Neuronal stem cell (in vitro differentiated cells): ENCODE data around the gene LARP4.
"Not testable (repeated sequence)": the region's sequence is repeated elsewhere in the genome, so short reads cannot be mapped to it uniquely, and the experiment has no call there.

ENCODE experiments used
- DNase-seq: peaks from one replicate; pipeline ENCODE4 v3.0.0-alpha.2; 2013; ENCODE audit warnings: low spot score
- H2AFZ ChIP-seq: one replicate; pipeline ENCODE4 v1.6.1; 2013; ENCODE audit warnings: mild to moderate bottlenecking, low read length, inconsistent platforms
- H2AK5ac ChIP-seq: 2 replicates; pipeline ENCODE4 v1.6.1; 2013; ENCODE audit warnings: low read depth, mild to moderate bottlenecking, inconsistent platforms, low read length, moderate library complexity, mixed read lengths
- H2BK120ac ChIP-seq: 2 replicates; pipeline ENCODE4 v1.6.1; 2013; ENCODE audit warnings: low read depth, mild to moderate bottlenecking, inconsistent platforms, low read length, moderate library complexity, mixed read lengths
- H2BK12ac ChIP-seq: one replicate; pipeline ENCODE4 v1.6.1; 2013; ENCODE audit warnings: low read length, inconsistent platforms
- H2BK15ac ChIP-seq: 2 replicates; pipeline ENCODE4 v1.6.1; 2013; ENCODE audit warnings: mild to moderate bottlenecking, low read length, inconsistent platforms, mixed read lengths
- H2BK5ac ChIP-seq: one replicate; pipeline ENCODE4 v1.6.1; 2013; ENCODE audit warnings: inconsistent platforms, mild to moderate bottlenecking, low read length, moderate library complexity
- H3K14ac ChIP-seq: one replicate; pipeline ENCODE4 v1.6.1; 2013; ENCODE audit warnings: low read length, inconsistent platforms
- H3K18ac ChIP-seq: 2 replicates; pipeline ENCODE4 v1.6.1; 2013; ENCODE audit warnings: low read length, inconsistent platforms
- H3K23ac ChIP-seq: 2 replicates; pipeline ENCODE4 v1.6.1; 2013; ENCODE audit warnings: low read depth, mild to moderate bottlenecking, mixed read lengths, low read length, inconsistent platforms; ENCODE audit not compliant: poor library complexity
- H3K27ac ChIP-seq: replicated peaks from 3 replicates; pipeline ENCODE4 v1.5.1; 2013; ENCODE audit warnings: low read length, inconsistent platforms
- H3K27me3 ChIP-seq, 3 experiments: 2 replicates each; pipeline ENCODE4 v1.6.1; 2013; ENCODE audit warnings: low read length in 3 of 3, mild to moderate bottlenecking in 2 of 3, inconsistent platforms in 1 of 3, low read depth in 1 of 3, mixed read lengths in 1 of 3, moderate library complexity in 1 of 3; ENCODE audit not compliant: control insufficient read depth in 3 of 3, insufficient read depth in 3 of 3
- H3K36me3 ChIP-seq, 2 donors: replicated peaks in 1 of 2; 2 replicates each; pipeline ENCODE4 v1.6.1; 2013; ENCODE audit warnings: low read length in 2 of 2; ENCODE audit not compliant: control insufficient read depth in 2 of 2, insufficient read depth in 2 of 2
- H3K4ac ChIP-seq: 2 replicates; pipeline ENCODE4 v1.6.1; 2013; ENCODE audit warnings: inconsistent platforms, mild to moderate bottlenecking, low read length, moderate library complexity
- H3K4me1 ChIP-seq, 2 donors: 1 replicate in 1 of 2; 2 replicates in 1 of 2; pipeline ENCODE4 v1.6.1; 2013; ENCODE audit warnings: low read length in 2 of 2, low read depth in 1 of 2; ENCODE audit not compliant: control insufficient read depth in 2 of 2, insufficient read depth in 1 of 2
- H3K4me2 ChIP-seq: one replicate; pipeline ENCODE4 v1.6.1; 2013; ENCODE audit warnings: mild to moderate bottlenecking, low read length, inconsistent platforms; ENCODE audit not compliant: insufficient read depth, poor library complexity, severe bottlenecking
- H3K4me3 ChIP-seq, 2 donors: 2 replicates each; pipeline ENCODE4 v1.5.1; 2013; ENCODE audit warnings: low read length in 2 of 2, mild to moderate bottlenecking in 2 of 2, inconsistent platforms in 1 of 2, moderate library complexity in 1 of 2
- H3K79me1 ChIP-seq: one replicate; pipeline ENCODE4 v1.6.1; 2013; ENCODE audit warnings: low read depth, mild to moderate bottlenecking, inconsistent platforms, low read length, moderate library complexity
- H3K9ac ChIP-seq: one replicate; pipeline ENCODE4 v1.6.1; 2013; ENCODE audit warnings: mild to moderate bottlenecking, low read depth, low read length, inconsistent platforms; ENCODE audit not compliant: poor library complexity
- H3K9me3 ChIP-seq, 2 donors: replicated peaks in 1 of 2; 2 replicates each; pipeline versions ENCODE3 to v1.6.1; 2013; ENCODE audit warnings: low read length in 2 of 2, mild to moderate bottlenecking in 2 of 2, inconsistent platforms in 1 of 2, low read depth in 1 of 2, mixed read lengths in 1 of 2, moderate library complexity in 1 of 2; ENCODE audit not compliant: control insufficient read depth in 2 of 2, insufficient read depth in 1 of 2
- H4K8ac ChIP-seq: one replicate; pipeline ENCODE4 v1.6.1; 2013; ENCODE audit warnings: low read depth, mild to moderate bottlenecking, inconsistent platforms, low read length, moderate library complexity
- H4K91ac ChIP-seq: one replicate; pipeline ENCODE4 v1.6.1; 2013; ENCODE audit warnings: low read length, low read depth, mild to moderate bottlenecking, inconsistent platforms; ENCODE audit not compliant: poor library complexity
- WGBS, 2 donors: extraction: QIAGEN DNeasy Blood & Tissue Kit; methylation state at CpG; one replicate each; pipeline ENCODE4 v1.1.7; 2013; ENCODE audit warnings: missing lambda C conversion rate in 2 of 2, mixed read lengths in 1 of 2; ENCODE audit not compliant: insufficient read length in 2 of 2, insufficient replicate concordance in 1 of 2; ENCODE audit errors: extremely low coverage in 2 of 2; 5-methylcytosine and 5-hydroxymethylcytosine counted together

Gene LARP4

GRCh38 chr12:50518090-50518489 is 117.4 kb downstream of the LARP4 start:
- no peak for DNase-seq
- Histone ChIP-seq H3K14ac (no peak overlapping the region), H2BK5ac (no peak overlapping the region), H3K23ac (no peak overlapping the region), H3K36me3 (peaks cover 0 to 5% of the 10 kb centered on the region in 2 donors), H3K9ac (no peak overlapping the region), H2BK15ac (no peak overlapping the region), H4K91ac (no peak overlapping the region), H3K18ac (no peak overlapping the region), H3K4me3 (no peak overlapping the region), H2BK120ac (no peak overlapping the region), H3K27ac (no peak overlapping the region), H2AK5ac (no peak overlapping the region), H3K9me3 (peaks cover 0 to under 1% of the 10 kb centered on the region in 2 donors), H3K4ac (no peak overlapping the region), H3K4me1 (peaks cover 2% of the 10 kb centered on the region in 2 donors), H3K27me3 (no peaks in the 10 kb centered on the region), H3K4me2 (no peak overlapping the region), H4K8ac (no peak overlapping the region), H2BK12ac (no peak overlapping the region), H2AFZ (no peak overlapping the region), H3K79me1 (peaks cover 4% of the 10 kb centered on the region)
- WGBS, 2 donors = no CpG with 5 or more reads among the region's 11 CpGs

- H3K27me3 ChIP-seq = no peaks in the 10 kb centered on the region
- no peak overlapping the region for H3K4me3 ChIP-seq
- H3K79me1 ChIP-seq = peaks cover 4% of the 10 kb centered on the region
- H2BK120ac ChIP-seq = no peak overlapping the region
- no peak overlapping the region for H3K14ac ChIP-seq
- H3K27ac ChIP-seq = no peak overlapping the region
- H2AK5ac ChIP-seq = no peak overlapping the region
- peaks cover 0 to 5% of the 10 kb centered on the region in 2 donors for H3K36me3 ChIP-seq
- no peak overlapping the region for H2BK12ac ChIP-seq
- H2BK5ac ChIP-seq = no peak overlapping the region
- no peak overlapping the region for H2AFZ ChIP-seq
- DNase-seq = no peak
- no peak overlapping the region for H4K8ac ChIP-seq
- H3K9ac ChIP-seq = no peak overlapping the region
- no CpG with 5 or more reads among the region's 1 CpG for WGBS, 2 donors
- H4K91ac ChIP-seq = no peak overlapping the region
- H2BK15ac ChIP-seq = no peak overlapping the region
- H3K4me1 ChIP-seq = peaks cover 2% of the 10 kb centered on the region in 2 donors
- H3K4ac ChIP-seq = no peak overlapping the region
- no peak overlapping the region for H3K18ac ChIP-seq
- no peak overlapping the region for H3K4me2 ChIP-seq
- peaks cover 0 to 5% of the 10 kb centered on the region in 2 donors for H3K9me3 ChIP-seq
- H3K23ac ChIP-seq = no peak overlapping the region
Observed at GRCh38 chr12:50519353-50519752, 118.7 kb downstream of the LARP4 start.

DNA sequence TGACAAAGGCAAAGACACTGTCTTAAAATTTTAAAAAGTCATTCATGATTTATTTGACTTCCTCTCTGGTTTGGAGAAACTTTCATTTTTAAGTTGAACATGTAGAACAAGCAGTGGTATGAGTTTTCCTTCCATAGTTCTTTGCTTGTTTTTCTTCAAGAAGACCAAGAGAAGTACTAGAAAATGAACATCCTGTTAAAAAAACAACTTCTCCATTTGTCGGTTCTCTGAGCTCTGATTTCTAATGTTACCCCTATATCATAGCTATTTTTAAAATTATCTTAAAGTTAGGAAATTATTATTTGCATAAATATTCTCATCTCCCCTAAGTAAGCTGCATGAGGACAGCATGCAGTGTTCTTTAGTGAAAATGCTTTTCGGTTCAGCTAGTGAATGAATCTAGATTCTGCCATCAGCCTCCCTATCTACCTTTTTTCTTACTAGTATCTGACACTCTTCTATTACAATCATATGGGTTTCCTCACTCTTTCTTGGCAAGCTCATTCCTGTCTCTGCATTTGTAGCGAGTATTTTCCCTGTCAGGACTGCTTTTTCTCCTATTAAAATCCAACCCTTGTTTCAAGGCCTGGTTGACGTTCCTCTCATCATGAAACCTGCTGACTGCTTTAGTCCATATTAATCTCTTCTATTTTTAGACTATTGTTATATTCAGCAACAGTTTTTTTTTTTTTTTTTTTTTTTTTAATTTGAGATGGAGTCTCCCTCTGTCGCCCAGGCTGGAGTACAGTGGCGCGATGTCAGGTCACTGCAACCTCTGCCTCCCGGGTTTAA is 119.9 kb downstream of the LARP4 start:
- no peak overlapping the region for H2AFZ ChIP-seq
- H3K23ac ChIP-seq = no peak overlapping the region
- H3K27me3 ChIP-seq = no peaks in the 10 kb centered on the region
- no peak overlapping the region for H4K8ac ChIP-seq
- H2BK12ac ChIP-seq = no peak overlapping the region
- H3K4me2 ChIP-seq = no peak overlapping the region
- peaks cover 2% of the 10 kb centered on the region in 2 donors for H3K4me1 ChIP-seq
- H2BK15ac ChIP-seq = no peak overlapping the region
- H3K27ac ChIP-seq = no peak overlapping the region
- H3K9me3 ChIP-seq = peaks cover 0 to 5% of the 10 kb centered on the region in 2 donors
- no peak overlapping the region for H3K14ac ChIP-seq
- no peak overlapping the region for H2BK5ac ChIP-seq
- H3K9ac ChIP-seq = no peak overlapping the region
- H2AK5ac ChIP-seq = no peak overlapping the region
- H2BK120ac ChIP-seq = no peak overlapping the region
- no peak overlapping the region for H4K91ac ChIP-seq
- H3K18ac ChIP-seq = no peak overlapping the region
- DNase-seq = no peak
- no peak overlapping the region for H3K4me3 ChIP-seq
- H3K79me1 ChIP-seq = peaks cover 4% of the 10 kb centered on the region
- WGBS, 2 donors = no CpG with 5 or more reads among the region's 8 CpGs
- no peak overlapping the region for H3K4ac ChIP-seq
- H3K36me3 ChIP-seq = peaks cover 0 to 8% of the 10 kb centered on the region in 2 donors

DNA sequence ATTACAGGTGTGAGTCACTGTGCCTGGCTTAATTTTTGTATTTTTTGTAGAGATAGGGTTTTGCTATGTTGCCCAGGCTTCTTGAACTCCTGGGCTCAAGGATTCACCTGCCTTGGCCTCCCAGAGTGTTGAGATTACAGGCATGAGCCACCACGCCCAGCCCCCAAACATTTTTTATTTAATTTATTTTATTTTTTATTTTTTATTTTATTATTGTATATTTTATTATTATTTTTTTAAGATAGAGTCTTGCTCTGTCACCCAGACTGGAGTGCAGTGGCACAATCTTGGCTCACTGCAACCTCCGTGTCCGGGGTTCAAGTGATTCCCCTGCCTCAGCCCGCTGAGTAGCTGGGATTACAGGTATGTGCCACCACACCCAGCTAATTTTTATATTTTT is 121.1 kb downstream of the LARP4 start:
- DNase-seq, H3K18ac ChIP-seq, H3K27me3 ChIP-seq, H4K8ac ChIP-seq, H2BK12ac ChIP-seq, H3K4me1 ChIP-seq, H2BK120ac ChIP-seq, H4K91ac ChIP-seq, H3K4ac ChIP-seq, H3K14ac ChIP-seq, H3K4me2 ChIP-seq, H2AK5ac ChIP-seq, H3K9me3 ChIP-seq, H3K79me1 ChIP-seq, H3K23ac ChIP-seq, H2AFZ ChIP-seq, H3K36me3 ChIP-seq, H3K27ac ChIP-seq, H3K9ac ChIP-seq, H3K4me3 ChIP-seq, H2BK15ac ChIP-seq, H2BK5ac ChIP-seq: not testable (repeated sequence)
- no CpG with 5 or more reads among the region's 4 CpGs for WGBS, 2 donors
